Measurements from ENCODE around the gene CELF1. TPM values are rescaled to one million over a fixed set of nuclear protein-coding genes. Genes with fewer than 3 reads are reported as not detected.

CELF1 gene
- total RNA-seq, 2 experiments from 2014 or later: 155 to 157 TPM

DNA sequence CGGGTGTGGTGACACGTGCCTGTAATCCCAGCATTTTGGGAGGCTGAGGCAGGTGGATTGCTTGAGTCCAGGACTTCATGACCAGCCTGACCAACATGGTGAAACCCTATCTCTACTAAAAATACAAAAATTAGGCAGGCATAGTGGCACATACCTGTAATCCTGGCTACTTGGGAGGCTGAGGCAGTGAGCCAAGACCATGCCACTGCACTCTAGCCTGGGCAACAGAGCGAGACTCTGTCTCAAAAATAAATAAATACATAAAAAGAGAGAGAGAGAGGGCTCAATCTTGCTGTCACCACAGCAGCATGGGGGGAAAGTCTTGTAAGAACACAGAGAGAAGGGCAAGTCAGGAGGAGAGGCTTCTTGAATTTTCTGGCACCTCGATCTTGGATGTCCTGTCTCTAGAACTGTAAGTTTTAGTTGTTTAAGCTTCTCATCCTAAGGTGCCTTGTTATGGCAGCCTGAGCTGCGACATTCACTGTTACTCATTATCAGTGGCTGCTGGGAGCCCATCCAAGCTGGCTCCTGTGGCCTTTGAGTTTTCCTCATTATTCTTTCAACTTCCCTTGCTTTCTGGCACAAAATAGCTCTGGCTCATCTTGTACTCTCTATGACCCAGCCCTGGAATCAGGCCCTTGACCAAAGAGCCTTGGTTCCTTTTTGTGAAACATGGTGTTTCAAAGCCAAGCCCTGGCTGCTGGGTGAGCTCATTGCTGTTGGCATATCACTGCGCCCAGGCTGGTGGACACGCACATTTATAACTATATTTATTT lies 118.7 kb downstream of the CELF1 start:
- Mint-ChIP-seq H3K4me1 (peaks cover 4% of the 10 kb centered on the region), H3K36me3 (no peaks in the 10 kb centered on the region), H3K4me3 (no peak overlapping the region), H3K27ac (no peak overlapping the region), H3K9me3 (no peaks in the 10 kb centered on the region), H3K27me3 (no peaks in the 10 kb centered on the region)
- DNase-seq: no peak

DNA sequence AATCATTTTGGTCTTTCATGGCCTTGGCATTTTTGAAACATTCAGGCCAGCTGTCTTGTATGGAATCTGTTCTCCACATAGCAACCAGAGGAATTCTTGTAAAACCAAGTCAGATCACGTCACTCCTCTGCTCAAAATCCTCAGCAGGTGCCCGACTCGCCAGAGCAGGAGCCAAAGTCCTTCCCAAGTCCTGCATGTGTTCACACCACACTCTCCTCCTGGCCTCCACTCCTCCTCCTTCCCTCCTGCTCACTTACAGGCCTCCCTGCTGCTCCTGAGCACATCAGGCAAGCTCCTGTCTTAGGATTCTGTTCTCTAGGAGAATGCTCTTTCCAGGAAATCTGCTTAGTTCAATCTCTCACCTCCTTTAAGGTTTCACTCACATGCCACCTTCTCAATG lies 119.8 kb downstream of the CELF1 start:
- Mint-ChIP-seq H3K27me3 (no peaks in the 10 kb centered on the region), H3K4me3 (no peak overlapping the region), H3K36me3 (no peaks in the 10 kb centered on the region), H3K9me3 (no peaks in the 10 kb centered on the region), H3K4me1 (peaks cover 4% of the 10 kb centered on the region), H3K27ac (no peak overlapping the region)
- DNase-seq: no peak

DNA sequence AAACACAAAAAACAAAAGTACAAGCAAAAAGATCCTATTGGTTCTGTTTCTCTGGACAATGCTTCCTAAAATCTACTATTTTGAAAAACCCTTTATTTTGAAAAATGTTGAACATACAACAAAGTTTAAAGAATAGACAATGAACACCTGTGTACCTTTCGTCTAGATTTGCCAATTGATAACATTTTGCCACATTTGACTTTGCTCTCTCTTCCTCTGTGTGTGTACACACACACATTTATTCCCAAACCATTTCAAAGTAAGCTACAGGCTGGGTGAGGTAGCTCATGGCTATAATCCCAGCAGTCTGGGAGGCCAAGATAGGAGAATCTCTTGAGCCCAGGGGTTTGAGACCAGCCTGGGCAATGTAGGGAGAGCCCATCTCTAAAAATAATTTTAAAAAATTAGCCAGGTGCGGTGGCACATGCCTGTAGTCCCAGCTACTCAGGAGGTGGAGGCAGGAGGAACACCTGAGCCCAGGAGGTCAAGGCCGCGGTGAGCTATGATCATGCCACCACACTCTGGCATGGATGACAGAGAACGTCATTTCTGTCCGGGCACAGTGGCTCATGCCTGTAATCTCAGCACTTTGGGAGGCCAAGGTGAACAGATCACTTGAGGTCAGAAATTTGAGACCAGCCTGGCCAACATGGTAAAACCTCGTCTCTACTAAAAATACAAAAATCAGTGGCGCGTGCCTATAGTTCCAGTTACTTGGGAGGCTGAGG lies 121.4 kb downstream of the CELF1 start:
- no peaks in the 10 kb centered on the region for H3K27me3 Mint-ChIP-seq
- no peaks in the 10 kb centered on the region for H3K36me3 Mint-ChIP-seq
- no peaks in the 10 kb centered on the region for H3K9me3 Mint-ChIP-seq
- H3K27ac Mint-ChIP-seq: no peak overlapping the region
- peaks cover 7% of the 10 kb centered on the region for H3K4me1 Mint-ChIP-seq
- H3K4me3 Mint-ChIP-seq: no peak overlapping the region
- no peak for DNase-seq

DNA sequence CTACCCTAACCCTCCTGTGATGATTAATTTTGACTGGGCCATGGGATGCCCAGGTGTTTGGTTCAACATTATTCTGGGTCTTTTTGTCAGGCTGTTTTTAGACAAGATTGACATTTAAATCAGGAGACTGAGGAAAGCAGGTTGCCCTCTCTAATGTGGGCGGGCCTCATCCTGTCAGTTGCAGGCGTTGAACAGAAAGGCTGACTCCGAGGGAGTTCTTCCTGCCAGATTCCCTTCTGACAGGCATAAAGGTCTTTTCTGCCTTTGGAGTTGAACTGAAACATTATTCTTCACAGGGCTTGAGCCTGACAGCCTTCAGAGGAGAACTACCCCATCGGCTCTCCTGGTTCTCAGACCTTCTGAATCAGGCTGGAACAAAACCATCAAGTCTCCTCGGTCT lies 122.4 kb downstream of the CELF1 start:
- Mint-ChIP-seq H3K36me3 (peaks cover 6% of the 10 kb centered on the region), H3K4me1 (peaks cover 10% of the 10 kb centered on the region), H3K9me3 (no peaks in the 10 kb centered on the region), H3K27me3 (peaks cover 4% of the 10 kb centered on the region), H3K4me3 (no peak overlapping the region), H3K27ac (no peak overlapping the region)
- no peak for DNase-seq

DNA sequence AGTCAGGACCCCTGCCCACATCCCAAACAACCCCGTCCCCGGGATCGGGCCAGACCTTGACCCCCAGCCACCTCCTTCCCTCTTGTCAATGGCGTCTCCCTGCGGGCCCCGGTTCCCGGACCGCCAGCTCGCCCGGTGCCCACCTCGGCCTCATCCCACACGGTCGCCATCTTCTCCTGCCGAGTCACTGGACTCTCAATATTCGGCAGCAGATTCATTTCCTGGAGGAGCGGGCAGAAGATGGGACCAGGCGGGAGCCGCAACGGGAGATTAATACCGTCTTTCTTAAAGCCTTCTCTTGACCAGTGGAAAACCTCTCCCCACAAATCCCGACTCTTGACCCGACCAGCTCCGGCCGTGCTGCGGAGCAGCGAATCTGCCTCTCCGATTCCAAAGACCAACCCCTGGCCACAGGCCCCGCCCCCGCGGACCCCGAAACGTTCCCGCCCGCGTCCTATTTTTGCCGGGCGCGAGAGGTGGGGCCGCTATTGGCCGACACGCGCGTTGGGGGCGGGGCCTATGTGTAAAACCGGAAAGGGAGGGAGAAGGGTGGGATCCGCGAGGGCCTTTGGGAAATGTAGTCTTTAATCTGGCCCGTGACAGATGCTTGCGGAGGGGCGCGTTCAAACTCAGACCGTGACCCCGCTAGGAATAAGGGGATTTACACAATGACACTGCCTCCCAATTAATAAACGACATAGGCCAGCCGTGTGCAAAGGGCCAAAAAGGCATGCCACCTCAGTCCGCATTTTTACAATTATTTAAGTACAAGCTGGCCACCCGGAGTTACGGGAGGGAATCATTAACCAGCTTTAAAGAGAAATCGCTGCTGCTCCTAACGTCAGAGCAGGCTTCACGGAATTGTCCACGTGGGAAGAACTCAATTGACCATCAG lies 126.6 kb downstream of the CELF1 start, which contains the start of gene PSMC3:
Gene PSMC3, minus strand, starts transcription at position 378 of the 895 bp plus-strand sequence. Its CDS starts 160 bp downstream, at position 218.
- H3K36me3 Mint-ChIP-seq: peaks cover 25% of the 10 kb centered on the region
- peaks cover 4% of the 10 kb centered on the region for H3K27me3 Mint-ChIP-seq
- peak within 1 kb of the TSS; percentile 100 for H3K4me3 Mint-ChIP-seq
- peaks cover 27% of the 10 kb centered on the region for H3K4me1 Mint-ChIP-seq
- DNase-seq: peak; percentile 99
- H3K9me3 Mint-ChIP-seq: no peaks in the 10 kb centered on the region
- H3K27ac Mint-ChIP-seq: peak within 1 kb of the TSS; percentile 98

DNA sequence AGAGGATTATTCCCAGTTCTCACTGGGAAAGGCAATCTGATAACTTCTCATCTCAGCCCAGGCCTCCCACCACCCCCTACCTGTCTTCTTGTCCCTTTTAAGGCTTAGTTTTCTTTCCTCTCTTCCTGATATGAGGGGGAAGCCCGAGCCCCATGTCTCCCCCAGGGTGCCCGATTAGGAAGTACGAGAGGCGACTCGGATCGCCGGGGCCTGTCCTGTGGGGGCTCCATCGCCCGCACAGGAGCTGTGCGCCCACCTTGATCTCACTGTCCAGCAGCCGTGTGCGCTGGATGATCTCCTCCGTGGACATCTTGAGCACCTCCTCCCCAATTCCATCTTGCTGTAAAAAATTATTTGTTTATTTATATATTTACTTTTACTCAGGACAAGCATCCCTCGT lies 127.3 kb downstream of the CELF1 start:
- Mint-ChIP-seq H3K27ac (peak overlapping the region; percentile 98), H3K36me3 (peaks cover 27% of the 10 kb centered on the region), H3K9me3 (no peaks in the 10 kb centered on the region), H3K27me3 (peaks cover 4% of the 10 kb centered on the region), H3K4me1 (peaks cover 26% of the 10 kb centered on the region), H3K4me3 (peak overlapping the region; percentile 100)
- DNase-seq: no peak

DNA sequence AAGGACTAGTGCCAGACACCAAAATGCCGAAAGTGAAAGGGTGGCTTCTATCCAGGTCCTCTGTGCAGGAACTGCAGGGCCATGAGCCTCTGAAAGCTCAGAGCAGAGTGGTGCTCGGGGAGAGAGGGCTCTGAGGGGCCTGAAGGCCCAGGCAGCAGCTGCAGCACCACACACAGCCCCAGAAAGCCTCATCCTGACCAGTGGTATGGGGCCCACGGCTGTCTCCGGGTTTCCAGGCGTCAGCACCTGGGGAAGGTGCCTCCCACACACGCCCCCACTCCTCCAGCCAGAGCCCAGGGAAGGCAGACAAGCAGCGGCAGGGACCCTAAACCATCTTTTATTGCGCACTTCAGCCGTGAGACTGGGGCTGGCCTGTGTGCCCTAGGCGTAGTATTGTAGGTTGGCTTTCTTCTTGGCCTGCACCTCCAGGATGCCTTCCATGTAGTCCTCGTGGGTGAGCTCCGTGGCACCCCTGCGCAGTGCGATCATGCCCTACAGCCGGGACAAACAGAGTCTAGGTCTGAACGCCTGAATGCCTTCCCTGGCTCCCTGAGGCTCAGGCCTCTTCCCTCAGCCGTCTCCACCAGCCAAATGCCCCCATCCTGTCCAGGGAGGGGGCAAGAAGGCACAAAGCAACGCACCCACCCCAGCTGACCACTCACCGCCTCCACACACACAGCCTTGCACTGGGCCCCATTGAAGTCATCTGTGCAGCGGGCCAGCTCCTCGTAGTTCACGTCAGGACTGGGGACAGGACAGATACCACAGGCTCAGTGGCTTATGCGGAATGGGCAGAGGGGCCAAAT lies 134.3 kb downstream of the CELF1 start:
- H3K4me1 Mint-ChIP-seq: no peaks in the 10 kb centered on the region
- no peak overlapping the region for H3K4me3 Mint-ChIP-seq
- H3K36me3 Mint-ChIP-seq: peaks cover 20% of the 10 kb centered on the region
- peak overlapping the region; percentile 36 for H3K27ac Mint-ChIP-seq
- no peaks in the 10 kb centered on the region for H3K27me3 Mint-ChIP-seq
- no peaks in the 10 kb centered on the region for H3K9me3 Mint-ChIP-seq
- DNase-seq: no peak

DNA sequence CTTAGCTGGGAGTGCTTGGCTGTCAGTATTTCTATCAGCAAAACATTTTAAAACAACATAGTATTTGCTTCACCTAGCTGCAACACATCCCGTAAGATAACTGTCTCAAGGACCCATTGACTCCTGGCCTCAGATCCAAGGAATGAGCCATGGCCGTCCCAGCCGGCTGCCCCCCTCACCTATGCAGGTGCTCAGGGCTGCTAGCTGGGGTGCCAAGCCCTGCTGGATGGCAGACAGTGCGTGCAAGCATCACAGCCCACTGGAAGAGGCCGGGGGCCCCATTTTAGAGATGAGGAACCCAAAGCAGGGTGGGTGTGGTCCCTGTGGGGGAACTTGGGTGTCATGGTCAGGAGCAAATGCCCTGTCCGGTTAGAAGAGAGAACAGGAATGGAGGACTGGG lies 135.2 kb downstream of the CELF1 start:
- Mint-ChIP-seq H3K4me1 (no peaks in the 10 kb centered on the region), H3K27ac (no peak overlapping the region)

DNA sequence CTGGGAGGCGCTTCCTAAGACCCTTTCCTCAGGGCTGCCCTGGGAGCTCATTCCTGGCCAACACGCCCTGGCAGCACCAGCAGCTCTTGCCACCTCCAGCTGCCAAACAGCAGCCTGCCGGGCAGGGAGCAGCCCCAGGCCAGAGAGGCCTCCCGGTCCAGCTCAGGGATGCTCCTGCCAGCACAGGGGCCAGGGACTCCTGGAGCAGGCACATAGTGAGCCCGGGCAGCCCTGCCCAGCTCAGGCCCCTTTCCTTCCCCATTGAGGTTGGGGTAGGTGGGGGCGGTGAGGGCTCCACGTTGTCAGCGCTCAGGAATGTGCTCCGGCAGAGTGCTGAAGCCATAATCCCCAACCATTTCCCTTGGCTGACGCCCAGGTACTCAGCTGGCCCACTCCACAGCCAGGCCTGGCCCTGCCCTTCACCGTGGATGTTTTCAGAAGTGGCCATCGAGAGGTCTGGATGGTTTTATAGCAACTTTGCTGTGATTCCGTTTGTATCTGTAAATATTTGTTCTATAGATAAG lies 136.9 kb downstream of the CELF1 start:
- Mint-ChIP-seq H3K36me3 (peaks cover 16% of the 10 kb centered on the region), H3K27ac (no peak overlapping the region), H3K9me3 (no peaks in the 10 kb centered on the region), H3K4me1 (no peaks in the 10 kb centered on the region), H3K27me3 (no peaks in the 10 kb centered on the region), H3K4me3 (no peak overlapping the region)
- DNase-seq: no peak

More for the DNA sequence above, 135.2 kb downstream of the CELF1 start:
- Mint-ChIP-seq H3K4me3 (no peak overlapping the region), H3K36me3 (peaks cover 20% of the 10 kb centered on the region), H3K27me3 (no peaks in the 10 kb centered on the region), H3K9me3 (no peaks in the 10 kb centered on the region)
- DNase-seq: no peak

Other genes with a start within 250 kb of the CELF1 start
- gene MYBPC3, start 200.4 kb downstream of the CELF1 start, total RNA-seq: not detected
- under 1 TPM; 0.25 to 0.36 TPM for gene SPI1, start 174.6 kb downstream of the CELF1 start, total RNA-seq
- gene SLC39A13, start 144.5 kb downstream of the CELF1 start, total RNA-seq: 10 to 100 TPM; 10.9 to 11.4 TPM
- gene PSMC3, start 126.7 kb downstream of the CELF1 start, total RNA-seq: 100 to 1,000 TPM; 168 to 176 TPM
- under 1 TPM in 1 of 2 experiments, not detected in 1; 0.19 TPM for gene RAPSN, start 104.0 kb downstream of the CELF1 start, total RNA-seq
- gene PTPMT1, start 12.5 kb upstream of the CELF1 start, total RNA-seq: 10 to 100 TPM; 55.6 to 56.6 TPM
- 10 to 100 TPM; 19.5 to 20.0 TPM for gene KBTBD4, start 25.8 kb upstream of the CELF1 start, total RNA-seq
- 100 to 1,000 TPM; 165 to 166 TPM for gene NDUFS3, start 25.9 kb upstream of the CELF1 start, total RNA-seq
- not detected for gene FAM180B, start 33.5 kb upstream of the CELF1 start, total RNA-seq
- gene C1QTNF4, start 41.3 kb upstream of the CELF1 start, total RNA-seq: not detected
- gene MTCH2, start 89.4 kb upstream of the CELF1 start, total RNA-seq: 100 to 1,000 TPM; 146 to 154 TPM
- gene AGBL2, start 162.2 kb upstream of the CELF1 start, total RNA-seq: 1 to 10 TPM; 2.9 to 5.5 TPM
- 100 to 1,000 TPM; 107 to 116 TPM for gene FNBP4, start 214.2 kb upstream of the CELF1 start, total RNA-seq